Omental fat pad (tissue), 4 donors: Measurements from ENCODE around the gene FTCD. TPM values are rescaled to one million over a fixed set of nuclear protein-coding genes. Genes with fewer than 3 reads are reported as not detected.
A peak's percentile ranks its signal among the peaks of the same experiment; 100 is the strongest.

Experiments used
- ATAC-seq: fragments of 150-250 bp; one replicate; pipeline ENCODE4 v1.9.1; 2016; ENCODE audit warnings: mild to moderate bottlenecking, moderate library complexity; ENCODE audit not compliant: low FRiP score
- DNase-seq: peaks from one replicate; pipeline ENCODE4 v3.0.0-alpha.2; 2019; ENCODE audit warnings: low spot score
- CTCF ChIP-seq, 3 donors: fragments of 450-650 bp; IDR thresholded peaks; one replicate each; pipeline ENCODE4 v1.5.1; 2016 to 2017; ENCODE audit warnings: antibody characterized with exemption in 3 of 3, mild to moderate bottlenecking in 3 of 3, moderate library complexity in 2 of 3
- total RNA-seq, 4 donors: library from RNA; depleted of rRNA; stranded (reverse); fragments of >200 nt; gene quantifications; one replicate each; pipeline ENCODE4 v1.1.0, GENCODE V29; 2016

Gene FTCD
- total RNA-seq, 4 donors from 2014 or later: not detected

DNA sequence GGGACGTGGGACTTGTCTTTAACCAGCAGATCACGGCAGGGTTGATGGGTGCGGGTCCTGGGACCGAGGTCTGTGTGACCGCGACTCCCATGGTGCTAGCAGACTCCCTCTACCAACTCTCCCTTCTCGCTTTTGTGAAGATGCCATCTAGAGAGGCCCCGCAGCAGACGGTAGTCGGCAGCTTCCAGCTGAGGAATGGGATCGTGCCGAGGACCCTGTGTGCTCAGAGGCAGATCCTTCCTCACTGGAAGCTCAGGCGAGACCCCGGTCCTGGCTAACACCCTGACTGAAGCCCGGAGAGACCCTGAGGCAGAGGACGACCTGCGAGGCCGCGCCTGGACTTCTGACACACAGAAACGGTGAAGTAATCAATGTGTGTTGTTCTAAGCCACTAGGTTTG lies 41.4 kb upstream of the FTCD start:
- ATAC-seq: no peak
- peak; percentile 7 for DNase-seq
- TF ChIP-seq CTCF (IDR thresholded peaks at IDR 0.05): no peak

DNA sequence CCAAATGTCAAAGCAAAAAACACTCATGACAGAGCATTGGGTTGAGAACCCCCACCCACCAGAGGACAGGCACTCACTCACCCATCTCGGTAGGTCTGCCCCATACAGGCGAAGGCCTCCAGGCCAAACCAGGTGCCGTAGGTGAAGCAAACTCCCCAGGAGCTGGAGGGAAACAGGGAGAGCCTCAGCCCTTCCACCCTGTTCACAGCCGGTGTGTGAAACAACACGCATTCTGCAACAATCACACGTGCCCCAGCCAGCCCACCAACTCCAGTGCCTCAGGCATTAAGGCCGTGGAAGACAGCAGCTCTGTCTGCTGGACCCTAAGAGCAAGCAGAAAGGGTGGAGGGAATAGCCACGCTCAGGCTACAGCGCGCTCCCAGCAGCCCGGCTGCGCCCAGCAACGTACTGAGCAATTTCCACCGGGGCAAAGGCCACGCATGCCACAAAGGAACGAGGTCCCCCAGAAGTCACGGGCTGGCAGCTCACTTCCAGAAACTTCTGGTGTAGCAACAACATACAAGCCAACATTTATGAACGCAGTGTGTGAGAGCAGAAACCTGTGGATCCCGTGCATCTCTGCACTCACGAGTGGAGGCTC lies 40.3 kb upstream of the FTCD start:
- DNase-seq (peak; percentile 16), ATAC-seq (no peak)
- TF ChIP-seq CTCF (IDR thresholded peaks at IDR 0.05): no peak

GRCh38 chr21:46194374-46195334 lies 39.3 kb upstream of the FTCD start:
- ATAC-seq: no peak
- no peak for TF ChIP-seq CTCF (IDR thresholded peaks at IDR 0.05)
- peak; percentile 8 for DNase-seq

GRCh38 chr21:46193829-46194373 lies 38.5 kb upstream of the FTCD start:
- TF ChIP-seq CTCF (IDR thresholded peaks at IDR 0.05): no peak
- ATAC-seq: no peak
- peak; percentile 9 for DNase-seq

- DNase-seq (peak; percentile 3), ATAC-seq (no peak)
- TF ChIP-seq CTCF (IDR thresholded peaks at IDR 0.05): no peak
These were observed 36.6 kb upstream of the FTCD start for GRCh38 chr21:46191686-46192575.

GRCh38 chr21:46191257-46191685 lies 35.9 kb upstream of the FTCD start:
- DNase-seq: peak; percentile 23
- ATAC-seq: peak; percentile 59
- TF ChIP-seq CTCF (IDR thresholded peaks at IDR 0.05): no peak
